Gastroesophageal sphincter (tissue), 4 donors: ENCODE measurements around the gene ABHD16A. TPM values are rescaled to one million over a fixed set of nuclear protein-coding genes. Genes with fewer than 3 reads are reported as not detected.

ENCODE experiments used
- ATAC-seq: fragments of 150-250 bp; one replicate; pipeline ENCODE4 v1.9.1; 2016; ENCODE audit warnings: mild to moderate bottlenecking, moderate library complexity
- H3K27ac ChIP-seq, 4 donors: fragments of 200-600 bp; sonication (generic) in 3 of 4; 1 replicate in 3 of 4; 2 replicates in 1 of 4; pipeline ENCODE4 v1.5.1; 2016 to 2019
- H3K27me3 ChIP-seq: fragments of 200-600 bp; sonication (generic); one replicate; pipeline ENCODE4 v1.5.1; 2019
- H3K36me3 ChIP-seq, 2 donors: fragments of 200-600 bp; sonication (generic); one replicate each; pipeline ENCODE4 v1.5.1; 2019; ENCODE audit warnings: control low read depth in 1 of 2
- H3K4me1 ChIP-seq, 3 donors: fragments of 200-600 bp; sonication (generic); 1 replicate in 2 of 3; 2 replicates in 1 of 3; pipeline ENCODE4 v1.5.1; 2016 to 2019; ENCODE audit warnings: control low read depth in 2 of 3
- H3K4me3 ChIP-seq, 2 donors: fragments of 200-600 bp; sonication (generic); one replicate each; pipeline ENCODE4 v1.5.1; 2019; ENCODE audit warnings: mild to moderate bottlenecking in 1 of 2, moderate library complexity in 1 of 2
- H3K9me3 ChIP-seq, 3 donors: fragments of 200-600 bp; sonication (generic); one replicate each; pipeline ENCODE4 v1.5.1; 2017 to 2019; ENCODE audit warnings: control low read depth in 2 of 3
- EP300 ChIP-seq: sonication (generic); formaldehyde crosslinking; IDR thresholded peaks from one replicate; pipeline ENCODE4 v1.6.1; 2017; ENCODE audit warnings: antibody characterized with exemption, mild to moderate bottlenecking
- POLR2A ChIP-seq, 2 donors: fragments of 450-650 bp; IDR thresholded peaks; one replicate each; pipeline ENCODE4 v1.6.1; 2017; ENCODE audit warnings: antibody characterized with exemption in 2 of 2, mild to moderate bottlenecking in 2 of 2, moderate library complexity in 1 of 2
- POLR2AphosphoS5 ChIP-seq: sonication (generic); formaldehyde crosslinking; IDR thresholded peaks from one replicate; pipeline ENCODE4 v1.6.1; 2017; ENCODE audit warnings: antibody characterized with exemption
- WGBS, 2 donors: methylation state at CpG; one replicate each; pipeline ENCODE4 v1.1.5; 2018; ENCODE audit warnings: low coverage in 1 of 2; 5-methylcytosine and 5-hydroxymethylcytosine counted together
- total RNA-seq, 4 donors: library from RNA; depleted of rRNA; stranded (reverse); fragments of >200 nt; gene quantifications; one replicate each; pipeline ENCODE4 v1.1.0, GENCODE V29; 2016
- TF ChIP-seq, protein P1 (sequence below), 4 experiments: fragments of 200-600 bp in 2 of 4; fragments of 450-650 bp in 2 of 4; sonication (generic) in 1 of 4; IDR thresholded peaks; one replicate each; pipeline ENCODE4 v1.5.1; 2017 to 2019; ENCODE audit warnings: antibody characterized with exemption in 4 of 4, mild to moderate bottlenecking in 2 of 4, moderate library complexity in 2 of 4

ABHD16A gene
- total RNA-seq, 4 donors from 2014 or later, result 37.4 to 49.8 (median 47.2) TPM

DNA sequence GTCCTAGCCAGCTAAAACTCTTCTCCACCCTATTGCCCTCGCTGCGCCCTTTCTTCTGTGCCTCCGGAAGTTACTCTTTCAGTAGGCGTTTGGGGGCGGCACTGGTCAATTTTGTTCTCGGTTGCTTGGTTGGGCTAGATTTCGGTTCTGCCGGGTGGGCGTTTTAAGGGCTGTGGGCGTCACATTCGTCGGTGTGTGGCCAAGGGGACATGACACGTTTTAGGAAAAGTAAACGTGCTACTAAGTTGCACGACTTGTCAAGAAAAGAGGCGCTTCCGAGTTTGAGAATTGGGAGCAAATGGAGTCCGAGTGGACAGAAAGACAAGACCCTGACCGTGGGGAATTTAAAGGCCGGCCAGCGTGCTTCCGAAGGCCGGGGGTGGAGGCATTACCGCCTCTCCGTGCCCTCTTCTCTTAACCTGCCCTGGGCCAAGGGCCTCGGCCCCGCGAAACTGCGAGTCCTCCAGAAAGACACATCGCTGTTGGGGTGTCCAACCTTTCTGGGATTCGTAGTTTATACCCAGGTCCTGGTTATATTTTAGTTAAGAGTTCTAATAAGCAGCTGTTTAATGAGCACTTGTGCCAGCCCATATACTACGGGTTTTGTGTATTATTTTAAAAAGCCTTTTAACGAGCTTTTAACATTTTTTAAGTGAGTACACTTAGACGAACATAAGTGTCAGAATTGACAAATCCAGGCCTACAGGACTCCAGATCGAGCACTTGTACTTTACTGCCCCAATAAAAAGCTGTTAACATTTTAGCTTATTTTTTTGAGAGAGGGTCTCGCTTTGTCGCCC, 50.0 kb downstream of the ABHD16A start:
- Histone ChIP-seq H3K27ac (peak overlapping the region; percentile 84 to 99 (median 97)), H3K4me1 (peaks cover 0 to 71% (median 18%) of the 10 kb centered on the region in 3 donors), H3K4me3 (peak overlapping the region; percentile 52 to 83), H3K27me3 (no peaks in the 10 kb centered on the region), H3K9me3 (no peaks in the 10 kb centered on the region), H3K36me3 (peaks cover 0 to 54% of the 10 kb centered on the region in 2 donors)
- TF ChIP-seq, protein P1, sequence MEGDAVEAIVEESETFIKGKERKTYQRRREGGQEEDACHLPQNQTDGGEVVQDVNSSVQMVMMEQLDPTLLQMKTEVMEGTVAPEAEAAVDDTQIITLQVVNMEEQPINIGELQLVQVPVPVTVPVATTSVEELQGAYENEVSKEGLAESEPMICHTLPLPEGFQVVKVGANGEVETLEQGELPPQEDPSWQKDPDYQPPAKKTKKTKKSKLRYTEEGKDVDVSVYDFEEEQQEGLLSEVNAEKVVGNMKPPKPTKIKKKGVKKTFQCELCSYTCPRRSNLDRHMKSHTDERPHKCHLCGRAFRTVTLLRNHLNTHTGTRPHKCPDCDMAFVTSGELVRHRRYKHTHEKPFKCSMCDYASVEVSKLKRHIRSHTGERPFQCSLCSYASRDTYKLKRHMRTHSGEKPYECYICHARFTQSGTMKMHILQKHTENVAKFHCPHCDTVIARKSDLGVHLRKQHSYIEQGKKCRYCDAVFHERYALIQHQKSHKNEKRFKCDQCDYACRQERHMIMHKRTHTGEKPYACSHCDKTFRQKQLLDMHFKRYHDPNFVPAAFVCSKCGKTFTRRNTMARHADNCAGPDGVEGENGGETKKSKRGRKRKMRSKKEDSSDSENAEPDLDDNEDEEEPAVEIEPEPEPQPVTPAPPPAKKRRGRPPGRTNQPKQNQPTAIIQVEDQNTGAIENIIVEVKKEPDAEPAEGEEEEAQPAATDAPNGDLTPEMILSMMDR (IDR thresholded peaks at IDR 0.05), result peak in 1 of 4 experiments; percentile 25
- no peak for TF ChIP-seq POLR2A (IDR thresholded peaks at IDR 0.05)
- no peak for TF ChIP-seq POLR2AphosphoS5
- peak; percentile 80 for ATAC-seq
- WGBS, 2 donors, result 11 to 12% methylated on average over 25 to 27 of the region's 37 CpGs

DNA sequence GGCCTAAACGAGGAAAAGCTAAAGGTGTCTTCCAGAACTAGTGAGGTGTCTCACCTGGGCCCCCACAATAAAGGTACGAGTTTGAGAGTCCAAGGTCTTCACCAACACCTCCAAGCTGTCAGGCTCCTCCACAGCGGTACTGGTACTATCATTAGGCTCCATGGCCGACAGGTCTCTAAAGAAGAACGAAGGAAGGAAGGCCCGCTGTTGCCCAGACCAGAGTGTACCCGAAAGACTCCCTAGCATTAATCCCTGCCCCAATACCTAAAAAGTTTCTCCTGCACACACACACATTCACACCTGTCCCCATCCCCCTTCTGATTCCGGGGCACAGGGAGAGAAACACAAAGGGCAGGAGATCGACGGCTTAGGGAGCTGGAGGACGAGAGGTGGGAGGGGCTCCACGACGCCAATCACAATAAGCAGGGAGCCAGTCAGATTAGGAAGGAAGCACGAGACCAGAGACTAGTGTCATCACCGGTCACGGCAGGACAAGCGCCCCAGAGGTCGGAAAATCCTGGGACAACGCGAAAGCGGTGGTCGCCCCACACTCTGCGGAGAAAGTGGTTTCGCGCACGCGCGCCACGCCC, 51.4 kb downstream of the ABHD16A start:
- TF ChIP-seq POLR2AphosphoS5 (peak; percentile 26), POLR2A (IDR thresholded peaks at IDR 0.05) (no peak), EP300 (no peak)
- TF ChIP-seq, protein P1 (IDR thresholded peaks at IDR 0.05), result no peak
- ATAC-seq, result peak; percentile 75
- H3K36me3 ChIP-seq, result peaks cover 0 to 54% of the 10 kb centered on the region in 2 donors

DNA sequence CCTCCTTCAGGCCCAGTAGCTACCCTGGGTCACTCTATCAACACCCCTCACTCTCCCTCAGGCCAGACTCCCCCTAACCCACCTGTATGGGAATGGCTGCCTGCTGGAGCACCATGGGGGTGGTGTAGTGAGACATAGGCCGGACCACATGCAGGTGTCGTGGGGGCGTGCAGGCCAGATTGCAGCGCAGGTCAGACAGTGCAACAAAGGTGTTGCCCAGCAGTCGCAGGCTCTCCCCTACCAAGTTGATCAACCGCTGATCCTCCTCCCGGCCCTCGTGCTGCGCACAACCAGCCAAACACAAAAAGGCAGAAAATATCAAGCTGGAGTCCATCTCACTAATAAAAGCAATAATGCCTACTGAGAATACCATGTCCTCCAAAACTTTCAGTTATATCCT, 57.8 kb downstream of the ABHD16A start:
- ATAC-seq, result no peak
- no peak overlapping the region for H3K27ac ChIP-seq
- H3K27me3 ChIP-seq, result no peaks in the 10 kb centered on the region
- H3K4me3 ChIP-seq, result no peak overlapping the region
- 90 to 93% methylated on average over 2 to 5 of the region's 9 CpGs for WGBS, 2 donors
- H3K9me3 ChIP-seq, result no peaks in the 10 kb centered on the region
- H3K4me1 ChIP-seq, result peaks cover 0 to 15% (median 0%) of the 10 kb centered on the region in 3 donors
- no peak for TF ChIP-seq POLR2A (IDR thresholded peaks at IDR 0.05)
- H3K36me3 ChIP-seq, result peaks cover 0 to 99% of the 10 kb centered on the region in 2 donors

More for the DNA sequence above, 51.4 kb downstream of the ABHD16A start:
- no peaks in the 10 kb centered on the region for H3K9me3 ChIP-seq
- no peaks in the 10 kb centered on the region for H3K27me3 ChIP-seq
- H3K4me3 ChIP-seq, result peak overlapping the region; percentile 52 to 83
- WGBS, 2 donors, result 2 to 5% methylated on average over 14 to 16 of the region's 29 CpGs
- H3K27ac ChIP-seq, result peak overlapping the region; percentile 84 to 99 (median 97)
- peaks cover 0 to 57% (median 16%) of the 10 kb centered on the region in 3 donors for H3K4me1 ChIP-seq

DNA sequence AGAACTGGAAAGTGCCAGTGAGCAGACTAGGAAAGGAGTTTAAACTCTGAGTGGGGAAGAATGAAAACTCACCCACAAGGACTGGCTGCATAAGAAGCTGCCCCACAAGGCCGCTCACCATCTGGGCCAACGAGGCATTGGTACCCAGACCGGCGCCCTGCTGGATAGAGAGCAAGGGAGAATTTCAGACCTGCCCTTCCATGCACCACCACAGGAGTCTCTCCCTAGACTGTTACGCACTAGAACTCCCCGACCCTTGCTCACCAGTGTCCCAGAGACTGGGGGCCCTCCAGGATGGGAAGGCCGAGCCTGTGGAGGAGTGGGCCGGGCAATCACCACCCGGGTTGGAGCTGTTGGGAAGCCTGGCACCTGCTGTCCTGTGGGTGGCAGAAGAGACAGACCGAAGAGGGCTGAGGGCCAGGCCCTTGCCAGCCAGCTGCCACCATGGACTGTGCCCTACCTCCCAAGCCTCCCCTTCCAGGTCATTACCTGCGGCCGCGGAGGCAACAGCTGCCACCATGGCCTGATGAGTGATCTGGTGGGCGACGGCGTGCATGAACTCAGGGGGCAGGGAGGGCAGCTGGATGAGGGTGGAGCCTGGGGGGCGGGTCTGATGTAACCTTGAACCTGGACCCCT, 59.2 kb downstream of the ABHD16A start:
- H3K36me3 ChIP-seq, result peaks cover 0 to 100% of the 10 kb centered on the region in 2 donors
- WGBS, 2 donors, result 40% methylated on average over 1 of the region's 17 CpGs; no CpG with 5 or more reads in 1 of the 2 donors
- no peaks in the 10 kb centered on the region for H3K9me3 ChIP-seq
- H3K4me1 ChIP-seq, result peaks cover 0 to 1% (median 0%) of the 10 kb centered on the region in 3 donors
- no peaks in the 10 kb centered on the region for H3K27me3 ChIP-seq
- no peak overlapping the region for H3K4me3 ChIP-seq
- ATAC-seq, result no peak
- TF ChIP-seq, protein P1 (IDR thresholded peaks at IDR 0.05), result no peak
- TF ChIP-seq POLR2A (IDR thresholded peaks at IDR 0.05), result no peak
- TF ChIP-seq POLR2AphosphoS5, result no peak
- TF ChIP-seq EP300, result no peak
- H3K27ac ChIP-seq, result no peak overlapping the region

DNA sequence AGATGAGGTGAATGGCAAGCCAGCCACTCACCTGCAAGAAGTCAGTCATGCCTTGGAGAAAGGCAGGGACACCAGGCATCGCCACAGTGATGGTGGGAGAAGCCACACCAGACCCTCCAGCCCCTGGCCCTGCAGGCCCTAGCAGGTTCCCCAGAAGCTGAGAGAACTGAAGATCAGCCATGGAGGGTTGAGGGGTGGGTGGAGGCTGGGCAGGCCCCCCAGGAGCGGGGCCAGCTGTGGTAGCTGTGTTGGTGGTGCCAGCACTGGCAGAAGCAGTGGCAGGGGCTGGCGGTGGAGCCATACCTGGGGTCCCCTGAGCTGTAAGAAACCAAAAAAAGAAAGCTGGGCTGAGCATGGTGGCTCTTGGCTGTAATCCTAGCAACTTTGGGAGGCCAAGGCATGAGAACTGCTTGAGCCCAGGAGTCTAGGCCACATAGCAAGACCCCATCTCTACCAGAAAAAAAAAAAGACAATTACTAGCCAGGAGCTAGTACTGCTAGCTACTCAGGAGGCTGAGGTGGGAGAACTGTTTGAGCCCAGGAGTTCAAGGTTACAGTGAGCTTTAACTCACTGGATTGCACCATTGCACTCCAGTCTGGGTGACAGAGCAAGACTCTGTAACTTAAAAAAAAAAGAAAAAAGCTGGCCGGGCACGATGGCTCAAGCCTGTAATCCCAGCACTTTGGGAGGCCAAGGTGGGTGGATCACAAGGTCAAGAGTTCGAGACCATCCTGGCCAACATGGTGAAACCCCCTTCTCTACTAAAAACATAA, 60.1 kb downstream of the ABHD16A start:
- no peak overlapping the region for H3K4me3 ChIP-seq
- H3K4me1 ChIP-seq, result no peaks in the 10 kb centered on the region
- ATAC-seq, result no peak
- H3K27me3 ChIP-seq, result no peaks in the 10 kb centered on the region
- WGBS, 2 donors, result 80 to 90% methylated on average over 1 to 2 of the region's 6 CpGs
- TF ChIP-seq, protein P1 (IDR thresholded peaks at IDR 0.05), result no peak
- no peak for TF ChIP-seq EP300
- H3K27ac ChIP-seq, result no peak overlapping the region
- H3K36me3 ChIP-seq, result peaks cover 0 to 100% of the 10 kb centered on the region in 2 donors
- H3K9me3 ChIP-seq, result no peaks in the 10 kb centered on the region
